Activated T-helper 17 cell treated with anti-CD3 and anti-CD28 coated beads, Interleukin-2, amount 50 U/mL, for 72 hours (primary cell): ENCODE measurements around the gene CEP89. TPM values are rescaled to one million over a fixed set of nuclear protein-coding genes. Genes with fewer than 3 reads are reported as not detected.
"Not testable (repeated sequence)": the region's sequence is repeated elsewhere in the genome, so short reads cannot be mapped to it uniquely, and the experiment has no call there.

Experiments
- ATAC-seq: fragments of 150-1000 bp; cut with Tn5 transposase; replicated peaks from 2 replicates; pipeline ENCODE4 v1.10.0; 2021; ENCODE audit warnings: mild to moderate bottlenecking, moderate library complexity
- H3K27ac Mint-ChIP-seq: one replicate; pipeline ENCODE4 v1.8.0; 2022; ENCODE audit warnings: mixed read lengths
- H3K27me3 Mint-ChIP-seq: one replicate; pipeline ENCODE4 v1.8.0; 2022; ENCODE audit warnings: mixed read lengths
- H3K36me3 Mint-ChIP-seq: one replicate; pipeline ENCODE4 v1.8.0; 2022; ENCODE audit warnings: low read depth, mild to moderate bottlenecking, mixed read lengths
- H3K4me1 Mint-ChIP-seq: one replicate; pipeline ENCODE4 v1.8.0; 2022; ENCODE audit warnings: mixed read lengths
- H3K4me3 Mint-ChIP-seq: one replicate; pipeline ENCODE4 v1.8.0; 2022; ENCODE audit warnings: mild to moderate bottlenecking, mixed read lengths
- H3K9me3 Mint-ChIP-seq: one replicate; pipeline ENCODE4 v1.8.0; 2022; ENCODE audit warnings: mixed read lengths
- total RNA-seq, 2 donors: library from RNA; stranded (reverse); gene quantifications; one replicate each; pipeline ENCODE4 v1.2.3, GENCODE V29; 2022

CEP89 gene
- total RNA-seq, 2 donors from 2014 or later = 16.6 to 21.4 TPM

DNA sequence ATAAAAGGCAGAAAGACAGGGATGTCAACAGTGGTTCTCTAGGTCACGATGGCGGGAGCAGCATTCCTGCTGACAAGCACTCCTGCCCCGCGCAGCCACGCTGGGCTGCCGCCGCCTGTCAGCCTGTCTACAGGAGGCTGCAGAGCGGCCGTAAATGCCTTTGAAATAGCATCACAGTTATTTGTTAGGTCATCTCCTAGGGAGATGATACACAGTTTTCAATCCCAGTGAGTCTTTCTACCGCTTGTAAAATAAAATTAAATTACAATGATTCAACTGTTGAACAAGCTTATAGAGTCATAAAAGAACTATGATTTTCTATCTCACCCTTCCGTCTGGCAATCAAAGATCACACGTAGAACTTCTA lies 94.9 kb downstream of the CEP89 start:
- Mint-ChIP-seq H3K4me1 (no peaks in the 10 kb centered on the region), H3K9me3 (no peaks in the 10 kb centered on the region), H3K27me3 (no peaks in the 10 kb centered on the region), H3K36me3 (peaks cover 7% of the 10 kb centered on the region), H3K27ac (no peak overlapping the region), H3K4me3 (no peak overlapping the region)
- no peak for ATAC-seq

GRCh38 chr19:32876236-32876918 lies 95.4 kb downstream of the CEP89 start:
- peaks cover 7% of the 10 kb centered on the region for H3K36me3 Mint-ChIP-seq
- no peaks in the 10 kb centered on the region for H3K27me3 Mint-ChIP-seq
- no peak overlapping the region for H3K27ac Mint-ChIP-seq
- no peak overlapping the region for H3K4me3 Mint-ChIP-seq
- no peaks in the 10 kb centered on the region for H3K4me1 Mint-ChIP-seq
- ATAC-seq = no peak
- no peaks in the 10 kb centered on the region for H3K9me3 Mint-ChIP-seq

DNA sequence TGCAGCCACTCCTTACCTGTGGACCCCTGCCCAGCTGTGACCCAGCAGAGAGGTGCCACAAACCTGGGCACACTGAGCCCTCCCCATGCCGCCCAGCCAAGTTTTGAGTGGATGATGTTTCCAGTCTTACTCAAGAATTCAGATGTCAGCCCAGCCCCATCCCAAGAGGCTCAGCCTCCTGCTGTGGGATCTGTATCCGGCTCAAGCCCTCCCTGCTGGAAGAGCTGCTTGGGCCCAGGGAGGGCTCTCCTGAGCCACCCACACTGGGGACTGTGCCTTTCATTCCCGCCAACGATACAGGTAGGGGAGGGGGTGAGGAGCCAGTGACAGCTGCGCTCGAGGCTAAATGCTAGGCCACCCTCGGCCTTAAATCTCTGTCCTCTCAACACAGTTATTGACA lies 96.3 kb downstream of the CEP89 start:
- H3K4me1 Mint-ChIP-seq = no peaks in the 10 kb centered on the region
- no peaks in the 10 kb centered on the region for H3K27me3 Mint-ChIP-seq
- H3K4me3 Mint-ChIP-seq = no peak overlapping the region
- ATAC-seq = no peak
- peaks cover 7% of the 10 kb centered on the region for H3K36me3 Mint-ChIP-seq
- H3K9me3 Mint-ChIP-seq = no peaks in the 10 kb centered on the region
- H3K27ac Mint-ChIP-seq = no peak overlapping the region

DNA sequence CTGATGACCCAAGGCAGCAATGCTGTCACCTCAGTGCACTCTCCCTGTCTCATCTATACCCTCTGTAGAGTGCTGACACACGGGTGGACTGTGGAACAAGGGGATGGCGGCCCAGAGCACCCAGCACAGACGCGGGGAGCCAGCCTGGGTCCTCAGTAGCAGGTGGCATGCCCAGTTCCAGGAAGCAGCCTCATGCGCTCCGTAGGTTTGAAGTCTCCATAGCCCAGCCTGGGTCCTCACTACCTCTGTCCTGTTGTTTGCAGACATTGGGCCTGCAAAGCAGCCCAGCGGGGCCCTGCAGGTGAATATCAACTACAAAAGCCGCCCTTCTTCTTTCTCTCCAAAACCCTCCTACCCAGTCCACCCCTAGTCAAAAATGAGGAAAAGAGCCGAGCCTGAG lies 97.2 kb downstream of the CEP89 start:
- ATAC-seq = no peak
- Mint-ChIP-seq H3K36me3 (peaks cover 7% of the 10 kb centered on the region), H3K4me1 (no peaks in the 10 kb centered on the region), H3K4me3 (no peak overlapping the region), H3K27ac (no peak overlapping the region), H3K27me3 (no peaks in the 10 kb centered on the region), H3K9me3 (no peaks in the 10 kb centered on the region)

- no peak overlapping the region for H3K27ac Mint-ChIP-seq
- H3K9me3 Mint-ChIP-seq = no peaks in the 10 kb centered on the region
- H3K4me1 Mint-ChIP-seq = no peaks in the 10 kb centered on the region
- H3K36me3 Mint-ChIP-seq = peaks cover 6% of the 10 kb centered on the region
- no peak overlapping the region for H3K4me3 Mint-ChIP-seq
- no peak for ATAC-seq
- no peaks in the 10 kb centered on the region for H3K27me3 Mint-ChIP-seq
These were observed 98.4 kb downstream of the CEP89 start for GRCh38 chr19:32873247-32873959.

- Mint-ChIP-seq H3K36me3 (no peaks in the 10 kb centered on the region), H3K27ac (no peak overlapping the region), H3K9me3 (no peaks in the 10 kb centered on the region), H3K27me3 (no peaks in the 10 kb centered on the region), H3K4me1 (no peaks in the 10 kb centered on the region), H3K4me3 (no peak overlapping the region)
- no peak for ATAC-seq
These were observed 99.4 kb downstream of the CEP89 start for GRCh38 chr19:32872391-32872790.

DNA sequence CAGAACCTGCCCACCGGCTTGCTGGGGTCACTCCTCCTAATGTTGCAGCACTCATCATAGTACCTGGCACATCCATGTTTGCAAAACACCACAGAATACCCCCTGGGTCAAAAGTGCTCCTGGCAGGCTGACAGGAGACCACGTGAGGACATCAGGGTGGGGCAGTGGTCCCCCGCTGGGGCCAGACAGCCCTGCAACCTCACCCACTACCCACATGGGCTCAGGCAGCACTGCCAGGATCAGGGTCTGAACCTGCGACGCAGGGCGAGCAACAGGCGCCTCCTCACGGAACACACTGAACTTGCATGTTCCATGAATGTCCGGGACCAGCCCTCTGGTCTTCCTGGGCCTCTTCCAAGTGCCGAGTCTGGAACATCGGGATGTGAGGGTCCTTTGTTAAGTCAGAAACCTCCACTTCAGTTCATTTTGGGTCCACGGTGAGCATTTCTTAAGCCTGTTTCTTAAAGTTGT lies 100.7 kb downstream of the CEP89 start:
- ATAC-seq = no peak
- Mint-ChIP-seq H3K4me1 (no peaks in the 10 kb centered on the region), H3K27me3 (no peaks in the 10 kb centered on the region), H3K36me3 (no peaks in the 10 kb centered on the region), H3K27ac (no peak overlapping the region), H3K9me3 (no peaks in the 10 kb centered on the region), H3K4me3 (no peak overlapping the region)

DNA sequence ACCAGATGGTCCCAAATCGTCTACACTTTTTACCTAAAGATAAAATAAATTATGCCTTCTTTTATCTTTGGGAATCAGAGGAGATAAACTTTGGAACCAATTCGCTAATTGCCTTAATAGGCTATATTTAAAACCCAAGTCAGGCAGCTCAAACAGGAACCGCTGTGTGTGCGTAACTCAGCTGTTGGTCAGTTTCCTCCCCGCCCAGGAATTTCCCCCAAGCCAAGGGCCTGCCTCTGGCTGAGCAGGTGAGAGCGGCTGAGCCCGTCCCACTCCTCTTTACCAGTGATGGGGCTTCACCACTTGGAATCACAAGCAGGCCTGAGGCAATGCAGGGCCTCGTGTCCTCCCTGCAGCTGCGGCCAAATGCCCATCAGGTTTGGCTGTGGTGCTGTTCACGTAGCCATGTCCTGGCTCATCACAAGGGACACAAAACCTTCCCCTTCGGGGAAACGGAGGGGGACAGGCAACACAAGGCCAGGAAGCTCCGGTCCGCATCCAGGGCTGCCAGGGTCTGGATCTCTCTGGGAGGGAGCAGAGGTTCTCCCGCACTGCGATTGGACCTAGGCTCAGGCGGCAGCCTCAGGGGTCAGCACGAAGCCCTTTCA lies 101.7 kb downstream of the CEP89 start:
- H3K4me3 Mint-ChIP-seq = no peak overlapping the region
- H3K27ac Mint-ChIP-seq = no peak overlapping the region
- ATAC-seq = no peak
- H3K4me1 Mint-ChIP-seq = no peaks in the 10 kb centered on the region
- no peaks in the 10 kb centered on the region for H3K27me3 Mint-ChIP-seq
- H3K9me3 Mint-ChIP-seq = no peaks in the 10 kb centered on the region
- H3K36me3 Mint-ChIP-seq = no peaks in the 10 kb centered on the region

DNA sequence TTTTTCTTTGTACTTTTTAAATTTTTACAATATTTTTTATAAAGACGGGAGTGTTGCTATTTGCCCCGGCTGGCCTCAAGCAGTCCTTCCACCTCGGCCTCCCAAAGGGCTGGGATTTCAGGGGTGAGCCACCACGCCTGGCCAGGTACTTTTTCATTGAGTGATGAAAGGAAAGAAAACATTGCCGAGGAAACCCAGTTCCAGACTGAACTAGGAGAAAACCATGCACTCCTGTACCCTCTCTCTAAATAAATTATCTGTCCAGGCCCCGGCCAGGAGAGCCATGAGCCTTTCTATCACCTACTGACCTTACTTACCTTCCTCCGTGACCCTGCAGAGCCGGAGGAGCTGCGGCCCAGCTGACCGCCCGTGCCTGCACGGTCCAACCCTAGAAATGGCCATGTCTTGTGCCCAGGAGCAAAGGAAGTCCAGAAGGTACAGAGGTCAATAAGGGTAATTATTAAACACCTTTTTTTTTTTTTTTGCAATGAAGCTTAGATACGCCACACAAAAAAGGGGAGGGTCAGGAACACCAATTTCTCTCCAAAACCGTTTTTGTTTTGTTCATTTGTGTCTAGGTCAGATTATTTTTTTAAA lies 102.3 kb downstream of the CEP89 start, which contains the start of gene SLC7A9:
Gene SLC7A9 (minus strand): TSS at position 399 of the 597 bp plus-strand sequence. CDS start 1,233 bp downstream, outside the sequence.
- Mint-ChIP-seq H3K27ac (no peak within 1 kb of the TSS), H3K4me1 (no peaks in the 10 kb centered on the region), H3K27me3 (no peaks in the 10 kb centered on the region), H3K9me3 (no peaks in the 10 kb centered on the region), H3K36me3 (no peaks in the 10 kb centered on the region), H3K4me3 (no peak within 1 kb of the TSS)
- no peak for ATAC-seq

DNA sequence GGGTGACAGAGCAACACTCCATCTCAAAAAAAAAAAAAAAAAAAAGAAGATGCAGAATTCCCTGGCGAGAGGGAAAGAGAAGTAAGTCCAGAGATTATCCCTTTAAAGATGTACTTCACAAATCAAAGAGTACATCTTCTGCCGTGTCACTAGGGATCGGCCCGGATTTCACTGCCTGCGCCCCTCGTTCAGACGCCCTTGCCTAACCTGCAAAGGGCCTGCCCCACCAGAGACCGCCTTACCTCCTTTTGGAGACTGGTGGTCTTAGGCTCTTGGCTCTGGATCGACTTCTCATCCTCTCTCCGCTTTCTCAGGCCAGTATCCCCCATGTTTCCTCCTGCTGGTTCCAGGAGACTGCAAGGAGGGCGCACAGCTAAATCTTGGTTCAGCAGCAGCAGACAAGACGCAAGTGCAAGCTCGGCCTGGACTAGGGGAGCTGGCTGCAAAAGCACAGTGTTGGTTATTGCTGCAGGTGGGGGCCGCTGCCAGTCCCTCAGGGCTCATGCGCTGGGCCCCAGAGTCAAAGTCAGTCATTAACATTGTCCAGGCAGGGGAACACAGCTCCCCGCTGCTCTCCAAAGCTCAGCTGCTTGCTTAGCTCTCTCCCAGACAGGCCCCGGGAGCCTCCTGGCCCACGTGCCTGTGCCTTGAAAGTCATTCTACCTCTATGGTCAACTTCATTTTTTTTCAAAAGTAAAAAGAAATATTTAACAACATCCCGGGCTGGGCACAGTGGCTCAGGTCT lies 103.4 kb downstream of the CEP89 start:
- no peaks in the 10 kb centered on the region for H3K9me3 Mint-ChIP-seq
- H3K36me3 Mint-ChIP-seq = no peaks in the 10 kb centered on the region
- no peak overlapping the region for H3K27ac Mint-ChIP-seq
- ATAC-seq = no peak
- H3K4me1 Mint-ChIP-seq = no peaks in the 10 kb centered on the region
- no peaks in the 10 kb centered on the region for H3K27me3 Mint-ChIP-seq
- no peak overlapping the region for H3K4me3 Mint-ChIP-seq

GRCh38 chr19:32867436-32867835 lies 104.3 kb downstream of the CEP89 start:
- not testable (repeated sequence) for H3K36me3 Mint-ChIP-seq, H3K4me1 Mint-ChIP-seq, H3K27me3 Mint-ChIP-seq, H3K9me3 Mint-ChIP-seq, H3K27ac Mint-ChIP-seq, ATAC-seq, H3K4me3 Mint-ChIP-seq

DNA sequence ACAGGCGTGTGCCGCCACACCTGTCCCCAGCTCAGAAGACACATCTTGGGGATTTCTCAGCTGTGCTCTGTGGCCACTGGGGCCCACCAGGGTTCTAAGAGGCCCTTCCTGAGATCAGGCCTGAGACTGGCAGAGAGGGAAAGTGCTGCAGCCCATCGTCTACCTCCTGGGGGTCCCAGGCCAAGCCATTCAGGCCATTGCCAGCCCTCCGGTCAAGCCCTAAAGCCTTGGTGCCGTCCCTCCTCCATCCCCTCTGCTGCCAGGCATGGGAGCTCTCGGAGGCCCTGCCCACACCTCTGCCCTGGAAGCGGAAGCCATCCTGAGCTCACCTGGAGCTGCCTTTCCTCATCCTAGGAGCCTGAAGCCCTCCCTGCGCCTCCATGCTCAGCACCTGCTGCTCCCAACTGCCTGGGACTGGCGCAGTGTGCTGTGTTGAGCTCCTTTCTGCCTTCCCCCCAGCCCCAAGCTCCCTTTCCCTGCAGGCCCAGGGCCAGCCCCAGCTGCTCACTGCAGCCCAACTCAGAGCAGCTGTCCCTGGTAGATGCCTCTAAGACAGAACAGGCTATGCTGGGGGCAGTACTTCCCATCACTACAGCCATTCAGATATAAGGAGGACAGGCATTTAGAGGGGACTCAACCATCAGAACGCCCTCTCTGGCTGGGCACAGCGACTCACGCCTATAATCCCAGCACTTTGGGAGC lies 105.0 kb downstream of the CEP89 start:
- Mint-ChIP-seq H3K9me3 (no peaks in the 10 kb centered on the region), H3K4me3 (no peak overlapping the region), H3K27ac (no peak overlapping the region), H3K4me1 (no peaks in the 10 kb centered on the region), H3K27me3 (no peaks in the 10 kb centered on the region), H3K36me3 (no peaks in the 10 kb centered on the region)
- ATAC-seq = no peak

- no peak overlapping the region for H3K4me3 Mint-ChIP-seq
- H3K36me3 Mint-ChIP-seq = no peaks in the 10 kb centered on the region
- H3K27ac Mint-ChIP-seq = no peak overlapping the region
- H3K9me3 Mint-ChIP-seq = no peaks in the 10 kb centered on the region
- H3K27me3 Mint-ChIP-seq = no peaks in the 10 kb centered on the region
- no peaks in the 10 kb centered on the region for H3K4me1 Mint-ChIP-seq
- no peak for ATAC-seq
These were observed 105.7 kb downstream of the CEP89 start for GRCh38 chr19:32866061-32866460.

- Mint-ChIP-seq H3K9me3 (no peaks in the 10 kb centered on the region), H3K4me1 (no peaks in the 10 kb centered on the region), H3K27me3 (no peaks in the 10 kb centered on the region), H3K4me3 (no peak overlapping the region), H3K36me3 (no peaks in the 10 kb centered on the region), H3K27ac (no peak overlapping the region)
- no peak for ATAC-seq
These were observed 106.4 kb downstream of the CEP89 start for GRCh38 chr19:32865326-32865725.
